GM19193 (cell line): ENCODE data around the gene AHNAK.

Experiments used
- POLR2A ChIP-seq: IDR thresholded peaks from 4 replicates; pipeline ENCODE4 v1.6.1; 2011; ENCODE audit not compliant: insufficient read depth, insufficient read length; ENCODE audit errors: extremely low read depth

Gene AHNAK

GRCh38 chr11:62427630-62428233 is 118.9 kb downstream of the AHNAK start:
- TF ChIP-seq POLR2A = no peak

- TF ChIP-seq POLR2A = no peak
Observed at GRCh38 chr11:62423012-62423411, 123.6 kb downstream of the AHNAK start.

DNA sequence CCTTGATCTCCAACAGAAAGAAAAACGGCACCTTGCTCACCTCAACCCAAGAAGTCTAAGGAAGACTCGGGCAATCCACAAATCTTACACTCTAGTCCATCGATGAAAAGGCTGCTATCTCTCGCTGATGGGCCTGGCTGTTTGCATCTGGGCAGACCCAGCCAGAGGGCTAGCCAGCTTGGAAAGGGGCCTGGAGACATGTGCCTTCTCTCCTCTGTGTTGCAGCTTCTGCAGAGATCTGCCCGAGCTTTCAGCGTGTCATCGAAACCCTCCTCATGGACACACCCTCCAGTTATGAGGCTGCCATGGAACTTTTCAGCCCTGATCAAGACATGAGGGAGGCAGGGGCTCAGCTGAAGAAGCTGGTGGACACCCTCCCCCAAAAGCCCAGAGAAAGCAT is 124.6 kb downstream of the AHNAK start:
- no peak for TF ChIP-seq POLR2A

GRCh38 chr11:62420882-62421281 is 125.7 kb downstream of the AHNAK start:
- no peak for TF ChIP-seq POLR2A

DNA sequence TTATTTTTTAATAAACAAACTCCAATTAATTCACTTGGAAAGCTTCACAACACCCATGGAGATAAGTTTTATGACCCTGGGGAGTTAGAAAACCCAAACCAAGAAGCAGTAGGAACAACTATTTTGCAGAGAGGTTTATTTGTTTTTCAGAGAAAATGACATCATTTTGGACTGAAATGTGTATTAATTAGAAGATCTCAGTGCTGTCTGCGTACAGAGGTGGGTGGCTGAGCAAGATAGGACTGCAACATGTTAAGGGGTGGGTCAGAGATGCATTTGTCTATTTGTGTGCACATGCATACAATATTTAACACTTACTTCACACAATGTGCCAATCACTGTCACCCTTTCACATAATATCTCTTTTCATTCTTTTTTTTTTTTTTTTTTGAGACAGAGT is 126.7 kb downstream of the AHNAK start:
- no peak for TF ChIP-seq POLR2A

DNA sequence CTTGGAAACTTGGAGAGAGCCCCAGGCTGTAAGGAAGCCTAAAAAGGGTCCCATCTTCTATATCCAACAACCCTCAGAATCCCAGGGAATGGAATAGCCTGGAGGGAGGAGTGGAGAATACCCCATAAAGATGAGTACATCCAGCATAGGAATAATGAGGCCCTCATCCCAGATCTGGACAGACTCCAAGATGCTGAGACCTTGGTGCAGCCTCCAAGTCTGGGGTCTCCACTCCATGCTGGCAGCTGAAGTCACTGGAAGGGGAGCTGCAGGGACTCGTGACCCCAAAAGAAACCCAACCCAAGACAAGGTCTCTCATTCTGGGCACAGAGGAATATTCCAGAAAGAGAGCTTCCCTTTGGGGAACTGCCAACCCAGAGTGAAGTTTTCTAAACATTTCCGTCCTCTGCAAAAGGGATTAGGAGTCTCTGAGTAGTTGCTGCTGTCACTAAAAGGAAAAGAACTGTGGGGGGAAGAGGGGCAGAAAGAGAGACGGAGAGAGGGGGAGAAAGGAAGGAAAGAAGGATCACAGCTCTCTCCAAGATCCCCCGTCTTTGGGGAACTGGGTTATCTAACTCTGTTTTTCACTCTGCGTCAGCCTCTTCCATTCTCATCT is 127.2 kb downstream of the AHNAK start:
- no peak for TF ChIP-seq POLR2A

GRCh38 chr11:62418733-62419132 is 127.9 kb downstream of the AHNAK start, which contains the start of gene SCGB1A1:
TSS of gene SCGB1A1 (plus strand) at chr11:62419033. CDS start at chr11:62419096, 63 bp downstream.
- no peak for TF ChIP-seq POLR2A

- no peak for TF ChIP-seq POLR2A
Observed at GRCh38 chr11:62418136-62418535, 128.5 kb downstream of the AHNAK start.

GRCh38 chr11:62416596-62416995 is 130.0 kb downstream of the AHNAK start:
- no peak for TF ChIP-seq POLR2A

- TF ChIP-seq POLR2A = no peak
Observed at GRCh38 chr11:62413060-62413696, 133.4 kb downstream of the AHNAK start.

- TF ChIP-seq POLR2A = no peak
Observed at GRCh38 chr11:62411524-62411923, 135.1 kb downstream of the AHNAK start.

DNA sequence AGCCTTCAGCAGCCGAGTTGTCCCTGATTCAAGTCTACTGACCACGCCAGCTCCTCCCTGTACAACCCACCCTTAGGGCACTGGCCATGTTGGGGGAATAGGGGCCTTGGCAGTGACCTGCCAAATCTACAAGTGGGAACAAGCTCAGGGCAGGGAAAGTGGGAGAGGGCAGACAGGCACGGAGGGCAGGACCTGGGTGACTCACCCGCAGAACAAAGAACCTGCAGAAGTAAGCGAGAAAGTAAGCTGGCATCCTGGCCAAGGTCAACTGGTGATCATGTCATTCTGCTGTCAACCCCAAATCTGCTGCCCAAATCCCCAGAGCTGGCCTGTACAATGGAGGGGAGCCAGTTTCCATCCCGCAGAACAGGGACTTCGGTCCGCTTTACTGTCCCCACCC is 135.6 kb downstream of the AHNAK start:
- no peak for TF ChIP-seq POLR2A

- TF ChIP-seq POLR2A = no peak
Observed at GRCh38 chr11:62409831-62410230, 136.8 kb downstream of the AHNAK start.

DNA sequence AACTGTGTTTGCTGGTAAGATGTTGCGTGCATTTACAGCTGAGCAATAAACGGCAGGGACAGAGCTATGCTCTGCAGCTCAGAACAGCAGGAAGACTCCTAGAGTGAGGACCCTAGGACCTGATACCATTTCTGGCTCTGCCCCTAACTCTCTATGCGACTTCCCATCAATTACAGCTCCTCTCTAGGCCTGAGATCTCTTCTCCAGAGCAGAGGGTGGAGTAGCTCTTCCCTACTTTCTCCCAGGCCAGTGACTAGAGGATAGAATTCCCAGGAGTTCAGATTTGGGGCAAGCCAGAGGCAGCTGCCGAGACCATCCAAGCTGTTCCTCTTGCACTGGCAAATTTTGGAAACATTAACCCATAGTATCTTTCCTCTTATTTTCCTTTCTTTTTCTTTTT is 140.6 kb downstream of the AHNAK start:
- no peak for TF ChIP-seq POLR2A

DNA sequence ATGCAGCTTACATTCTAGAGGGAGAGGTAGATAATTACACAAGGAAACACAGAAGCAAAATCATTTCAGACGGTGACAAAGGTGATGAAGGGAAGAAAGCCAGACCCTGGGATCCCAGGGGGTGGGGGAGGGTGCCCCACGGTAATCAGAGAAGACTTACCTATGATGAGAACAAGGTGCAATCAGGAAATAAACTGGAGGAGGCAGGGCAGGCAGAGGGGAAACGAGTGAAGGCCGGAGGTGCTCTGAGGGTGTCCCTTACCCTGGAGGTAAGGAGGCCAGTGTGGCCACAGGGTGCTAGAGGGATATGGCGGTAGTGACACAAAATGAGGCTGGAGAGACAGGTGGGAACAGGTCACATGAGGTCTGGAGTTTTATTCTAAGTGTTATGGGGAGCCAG is 141.7 kb downstream of the AHNAK start:
- TF ChIP-seq POLR2A = no peak

DNA sequence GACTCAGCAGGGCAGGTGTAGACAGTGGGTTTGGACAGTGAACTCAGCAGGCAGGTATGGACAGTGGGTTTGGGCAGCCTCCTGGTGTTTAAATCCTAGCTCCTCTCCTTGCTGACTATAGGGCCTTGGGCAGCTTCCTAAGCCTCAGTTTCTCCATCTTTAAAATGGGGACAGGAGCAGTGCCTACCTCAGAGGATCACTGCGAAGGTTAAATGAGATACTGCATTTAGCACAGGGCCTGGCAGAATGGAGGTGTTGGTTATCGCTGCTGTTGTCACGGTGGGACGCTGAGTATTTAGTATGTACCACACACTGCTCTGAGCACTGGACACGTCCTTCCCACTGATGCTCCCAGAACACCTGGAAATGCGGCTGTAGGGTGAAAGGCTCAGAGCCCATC is 142.2 kb downstream of the AHNAK start:
- no peak for TF ChIP-seq POLR2A
